A549 (cell line): ENCODE measurements around the gene CEPT1. TPM values are rescaled to one million over a fixed set of nuclear protein-coding genes. Genes with fewer than 3 reads are reported as not detected.

ENCODE experiments used
- ATAC-seq, 2 experiments: fragments of 200-7000 bp in 1 of 2; fragments of >200 bp in 1 of 2; cut with Nextera tagmentation in 1 of 2; cut with Tn5 transposase in 1 of 2; 3 replicates each; pipeline versions ENCODE4 v1.8.0 to v1.9.1; 2018 to 2020; ENCODE audit warnings: mild to moderate bottlenecking in 1 of 2, moderate library complexity in 1 of 2
- CTCF ChIA-PET: fragments of 300-600 bp; sonication (Branson Sonifier 250); formaldehyde crosslinking; extraction: SDS; loops from one replicate; lab custom pipeline; 2021; ENCODE audit warnings: antibody characterized with exemption, inconsistent platforms; lab: Yijun Ruan, JAX
- POLR2A ChIA-PET: fragments of 350-600 bp; formaldehyde crosslinking; extraction: SDS; loops from one replicate; lab custom pipeline; 2021; ENCODE audit warnings: antibody characterized with exemption, inconsistent platforms; lab: Yijun Ruan, JAX
- DNase-seq, 2 experiments: peaks; one replicate each; pipeline versions ENCODE4 v3.0.0 to v3.0.0-alpha.2; 2011 to 2016; ENCODE audit warnings: low read depth in 1 of 2, low spot score in 1 of 2
- FAIRE-seq: peaks from 2 replicates; lab custom pipeline; 2011; peaks lifted over from hg19 to GRCh38; lab: Jason Lieb, UNC
- H3K27ac ChIP-seq, 2 experiments: fragments of >200 bp; sonication (Bioruptor Twin); formaldehyde crosslinking; 3 replicates each; pipeline ENCODE4 v1.5.1; 2016 to 2017
- H3K4me1 ChIP-seq: fragments of >200 bp; sonication (Bioruptor Twin); formaldehyde crosslinking; 3 replicates; pipeline ENCODE4 v1.6.1; 2016
- H3K4me2 ChIP-seq: fragments of >200 bp; sonication (Bioruptor Twin); formaldehyde crosslinking; 3 replicates; pipeline ENCODE4 v1.6.1; 2016
- H3K4me3 ChIP-seq: fragments of >200 bp; sonication (Bioruptor Twin); formaldehyde crosslinking; 3 replicates; pipeline ENCODE4 v1.5.1; 2016
- H3K9me3 ChIP-seq: fragments of >200 bp; sonication (Bioruptor Twin); formaldehyde crosslinking; 3 replicates; pipeline ENCODE4 v1.6.1; 2016
- CEBPB ChIP-seq, 2 experiments: fragments of >200 bp in 1 of 2; sonication (Bioruptor Twin) in 1 of 2; formaldehyde crosslinking in 1 of 2; IDR thresholded peaks; 2 replicates each; pipeline ENCODE4 v1.6.1; 2012 to 2016
- JUN ChIP-seq, 2 experiments: fragments of >200 bp; sonication (Bioruptor Twin); formaldehyde crosslinking; IDR thresholded peaks; 2 replicates in 1 of 2; 3 replicates in 1 of 2; pipeline ENCODE4 v1.6.1; 2016 to 2017
- KDM5A ChIP-seq: fragments of 200-600 bp; sonication (generic); IDR thresholded peaks from 2 replicates; pipeline ENCODE4 v1.6.1; 2016; ENCODE audit warnings: antibody characterized with exemption, mild to moderate bottlenecking
- MAFK ChIP-seq: fragments of 450-650 bp; IDR thresholded peaks from 2 replicates; pipeline ENCODE4 v1.6.1; 2014; ENCODE audit not compliant: partially characterized antibody
- NR3C1 ChIP-seq: fragments of >200 bp; sonication (Bioruptor Twin); formaldehyde crosslinking; IDR thresholded peaks from 3 replicates; pipeline ENCODE4 v1.6.1; 2017
- RARB ChIP-seq: fragments of 250-450 bp; sonication (Bioruptor Pico); IDR thresholded peaks from 2 replicates; pipeline ENCODE4 v1.8.0; 2021; ENCODE audit warnings: mild to moderate bottlenecking, moderate library complexity
- RFX5 ChIP-seq: fragments of 450-650 bp; IDR thresholded peaks from 2 replicates; pipeline ENCODE4 v1.7.1; 2014; ENCODE audit warnings: antibody characterized with exemption, mild to moderate bottlenecking, moderate library complexity
- SREBF2 ChIP-seq: fragments of 450-650 bp; IDR thresholded peaks from 2 replicates; pipeline ENCODE4 v1.6.1; 2014; ENCODE audit warnings: mild to moderate bottlenecking, moderate library complexity
- ZNF302 ChIP-seq: fragments of 250-450 bp; sonication (Bioruptor Pico); IDR thresholded peaks from 2 replicates; pipeline ENCODE4 v1.9.0; 2021; ENCODE audit warnings: inconsistent platforms, mild to moderate bottlenecking, moderate library complexity
- ZSCAN20 ChIP-seq: fragments of 250-450 bp; sonication (Bioruptor Pico); IDR thresholded peaks from 2 replicates; pipeline ENCODE4 v1.8.0; 2022; ENCODE audit warnings: mild to moderate bottlenecking, moderate library complexity
- WGBS: methylation state at CpG from one replicate; pipeline ENCODE4 v1.1.6; 2017; ENCODE audit errors: missing lambda C conversion rate; 5-methylcytosine and 5-hydroxymethylcytosine counted together
- polyA plus RNA-seq, 4 experiments: library from polyadenylated mRNA; depleted of rRNA in 3 of 4; stranded (reverse); fragments of >200 nt; fragmentation: RNase III in 1 of 4; extraction: RNeasy Plus Mini Kit Qiagen cat#74134 plus additional on column Dnase treatment in 1 of 4; gene quantifications; 2 replicates in 3 of 4; 3 replicates in 1 of 4; pipeline ENCODE4 v1.2.3, GENCODE V29; 2011 to 2017
- TF ChIP-seq, protein P1 (sequence below): IDR thresholded peaks from 2 replicates; pipeline ENCODE4 v1.6.1; 2012
- TF ChIP-seq, protein P2 (sequence below): fragments of 200-600 bp; sonication (generic); IDR thresholded peaks from 2 replicates; pipeline ENCODE4 v1.6.1; 2016; ENCODE audit warnings: antibody characterized with exemption, mild to moderate bottlenecking, moderate library complexity
- TF ChIP-seq, protein P3 (sequence below): fragments of 450-650 bp; IDR thresholded peaks from 2 replicates; pipeline ENCODE4 v1.6.1; 2014; ENCODE audit warnings: antibody characterized with exemption
- TF ChIP-seq, protein P4 (sequence below): fragments of >200 bp; sonication (Bioruptor Twin); formaldehyde crosslinking; IDR thresholded peaks from 3 replicates; pipeline ENCODE4 v1.6.1; 2016
- TF ChIP-seq, protein P5 (sequence below): IDR thresholded peaks from 2 replicates; pipeline ENCODE4 v1.6.1; 2012

CEPT1 gene
- polyA plus RNA-seq, 2 of the 4 experiments (the other 2 are of a cell fraction): 12.3 to 26.2 TPM

DNA sequence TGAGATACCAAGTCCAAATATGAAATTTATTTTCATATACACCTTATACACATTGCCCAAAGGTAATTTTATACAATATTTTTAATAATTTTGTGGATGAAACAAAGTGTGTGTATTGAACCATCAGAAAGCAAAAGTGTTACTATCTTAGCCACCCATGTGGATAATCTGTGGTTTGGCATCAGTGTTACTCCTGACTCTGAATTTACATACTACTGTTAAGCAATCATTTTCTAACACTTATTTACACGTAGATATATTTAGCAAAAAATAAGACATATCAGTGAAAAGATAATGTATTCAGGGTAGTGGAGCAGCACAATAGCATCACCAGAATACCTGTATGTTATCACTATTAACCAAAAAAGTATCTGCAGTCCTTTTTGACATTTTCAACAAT is 36.7 kb downstream of the CEPT1 start (continued):
- no peak for TF ChIP-seq ZNF302
- TF ChIP-seq, protein P1, sequence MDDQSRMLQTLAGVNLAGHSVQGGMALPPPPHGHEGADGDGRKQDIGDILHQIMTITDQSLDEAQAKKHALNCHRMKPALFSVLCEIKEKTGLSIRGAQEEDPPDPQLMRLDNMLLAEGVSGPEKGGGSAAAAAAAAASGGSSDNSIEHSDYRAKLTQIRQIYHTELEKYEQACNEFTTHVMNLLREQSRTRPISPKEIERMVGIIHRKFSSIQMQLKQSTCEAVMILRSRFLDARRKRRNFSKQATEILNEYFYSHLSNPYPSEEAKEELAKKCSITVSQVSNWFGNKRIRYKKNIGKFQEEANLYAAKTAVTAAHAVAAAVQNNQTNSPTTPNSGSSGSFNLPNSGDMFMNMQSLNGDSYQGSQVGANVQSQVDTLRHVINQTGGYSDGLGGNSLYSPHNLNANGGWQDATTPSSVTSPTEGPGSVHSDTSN: no peak

DNA sequence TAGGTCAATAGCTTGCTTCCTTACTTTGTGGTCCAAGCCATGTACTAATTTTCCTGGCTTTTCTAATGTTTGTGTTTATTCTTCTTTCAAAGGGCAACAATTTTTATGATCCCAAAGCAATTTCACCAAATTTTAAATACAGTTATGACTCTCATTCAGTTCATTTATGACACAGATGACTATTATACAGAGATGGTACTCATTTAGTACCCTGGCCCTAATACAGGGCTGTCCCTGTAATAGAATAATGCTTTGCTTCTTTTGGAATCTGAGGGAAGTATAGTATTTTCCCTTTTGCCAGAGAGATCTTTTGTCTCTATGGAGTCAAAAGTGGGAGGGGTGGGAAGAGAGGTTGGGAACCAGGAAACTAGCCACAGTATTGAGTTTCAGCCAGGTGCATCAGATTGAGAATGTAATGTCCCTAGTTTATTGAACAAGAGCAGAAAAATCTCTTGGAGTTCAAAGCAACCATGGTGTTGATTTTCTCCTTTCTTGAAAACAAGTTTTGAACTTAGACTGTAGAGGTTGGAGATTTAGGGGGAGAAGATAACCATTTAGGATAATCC is 40.0 kb downstream of the CEPT1 start:
- Histone ChIP-seq H3K4me2 (no peak overlapping the region), H3K27ac (no peak overlapping the region), H3K4me1 (no peaks in the 10 kb centered on the region), H3K4me3 (no peak overlapping the region), H3K9me3 (no peaks in the 10 kb centered on the region)
- DNase-seq (no peak), ATAC-seq (no peak), FAIRE-seq (no peak)
- POLR2A ChIA-PET: no interaction called here
- TF ChIP-seq, protein P2, sequence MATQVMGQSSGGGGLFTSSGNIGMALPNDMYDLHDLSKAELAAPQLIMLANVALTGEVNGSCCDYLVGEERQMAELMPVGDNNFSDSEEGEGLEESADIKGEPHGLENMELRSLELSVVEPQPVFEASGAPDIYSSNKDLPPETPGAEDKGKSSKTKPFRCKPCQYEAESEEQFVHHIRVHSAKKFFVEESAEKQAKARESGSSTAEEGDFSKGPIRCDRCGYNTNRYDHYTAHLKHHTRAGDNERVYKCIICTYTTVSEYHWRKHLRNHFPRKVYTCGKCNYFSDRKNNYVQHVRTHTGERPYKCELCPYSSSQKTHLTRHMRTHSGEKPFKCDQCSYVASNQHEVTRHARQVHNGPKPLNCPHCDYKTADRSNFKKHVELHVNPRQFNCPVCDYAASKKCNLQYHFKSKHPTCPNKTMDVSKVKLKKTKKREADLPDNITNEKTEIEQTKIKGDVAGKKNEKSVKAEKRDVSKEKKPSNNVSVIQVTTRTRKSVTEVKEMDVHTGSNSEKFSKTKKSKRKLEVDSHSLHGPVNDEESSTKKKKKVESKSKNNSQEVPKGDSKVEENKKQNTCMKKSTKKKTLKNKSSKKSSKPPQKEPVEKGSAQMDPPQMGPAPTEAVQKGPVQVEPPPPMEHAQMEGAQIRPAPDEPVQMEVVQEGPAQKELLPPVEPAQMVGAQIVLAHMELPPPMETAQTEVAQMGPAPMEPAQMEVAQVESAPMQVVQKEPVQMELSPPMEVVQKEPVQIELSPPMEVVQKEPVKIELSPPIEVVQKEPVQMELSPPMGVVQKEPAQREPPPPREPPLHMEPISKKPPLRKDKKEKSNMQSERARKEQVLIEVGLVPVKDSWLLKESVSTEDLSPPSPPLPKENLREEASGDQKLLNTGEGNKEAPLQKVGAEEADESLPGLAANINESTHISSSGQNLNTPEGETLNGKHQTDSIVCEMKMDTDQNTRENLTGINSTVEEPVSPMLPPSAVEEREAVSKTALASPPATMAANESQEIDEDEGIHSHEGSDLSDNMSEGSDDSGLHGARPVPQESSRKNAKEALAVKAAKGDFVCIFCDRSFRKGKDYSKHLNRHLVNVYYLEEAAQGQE: no peak
- TF ChIP-seq, protein P3, sequence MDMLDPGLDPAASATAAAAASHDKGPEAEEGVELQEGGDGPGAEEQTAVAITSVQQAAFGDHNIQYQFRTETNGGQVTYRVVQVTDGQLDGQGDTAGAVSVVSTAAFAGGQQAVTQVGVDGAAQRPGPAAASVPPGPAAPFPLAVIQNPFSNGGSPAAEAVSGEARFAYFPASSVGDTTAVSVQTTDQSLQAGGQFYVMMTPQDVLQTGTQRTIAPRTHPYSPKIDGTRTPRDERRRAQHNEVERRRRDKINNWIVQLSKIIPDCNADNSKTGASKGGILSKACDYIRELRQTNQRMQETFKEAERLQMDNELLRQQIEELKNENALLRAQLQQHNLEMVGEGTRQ: no peak
- TF ChIP-seq ZSCAN20 (CRISPR knock-in tag): no peak
- CTCF ChIA-PET: no interaction called here

DNA sequence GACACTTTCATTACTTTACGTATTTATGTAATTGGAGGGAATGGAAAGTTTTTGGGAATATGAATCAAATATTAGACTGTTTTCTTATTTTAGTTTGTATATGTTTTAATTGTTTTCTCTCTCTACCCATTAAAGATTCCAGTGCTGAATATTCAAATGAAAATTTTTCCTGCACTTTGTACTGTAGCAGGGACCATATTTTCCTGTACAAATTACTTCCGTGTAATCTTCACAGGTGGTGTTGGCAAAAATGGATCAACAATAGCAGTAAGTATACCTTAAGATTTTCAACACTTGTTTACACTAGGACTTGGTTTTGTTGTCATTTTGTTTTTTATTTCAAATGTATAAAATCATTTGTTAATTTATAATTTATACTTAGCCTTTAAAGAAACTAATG is 42.0 kb downstream of the CEPT1 start:
- Histone ChIP-seq H3K9me3 (no peaks in the 10 kb centered on the region), H3K27ac (no peak overlapping the region), H3K4me2 (no peak overlapping the region), H3K4me1 (no peaks in the 10 kb centered on the region), H3K4me3 (no peak overlapping the region)
- DNase-seq (no peak), ATAC-seq (no peak), FAIRE-seq (no peak)
- ChIA-PET CTCF (interaction anchor here (0.6 kb wide), 1 partner anchor 299 kb away, joined by 3 read pairs; no protein-coding TSS in a partner anchor), POLR2A (no interaction called here)
- TF ChIP-seq KDM5A: no peak
- TF ChIP-seq RFX5: no peak
- no peak for TF ChIP-seq MAFK
- TF ChIP-seq, protein P4, sequence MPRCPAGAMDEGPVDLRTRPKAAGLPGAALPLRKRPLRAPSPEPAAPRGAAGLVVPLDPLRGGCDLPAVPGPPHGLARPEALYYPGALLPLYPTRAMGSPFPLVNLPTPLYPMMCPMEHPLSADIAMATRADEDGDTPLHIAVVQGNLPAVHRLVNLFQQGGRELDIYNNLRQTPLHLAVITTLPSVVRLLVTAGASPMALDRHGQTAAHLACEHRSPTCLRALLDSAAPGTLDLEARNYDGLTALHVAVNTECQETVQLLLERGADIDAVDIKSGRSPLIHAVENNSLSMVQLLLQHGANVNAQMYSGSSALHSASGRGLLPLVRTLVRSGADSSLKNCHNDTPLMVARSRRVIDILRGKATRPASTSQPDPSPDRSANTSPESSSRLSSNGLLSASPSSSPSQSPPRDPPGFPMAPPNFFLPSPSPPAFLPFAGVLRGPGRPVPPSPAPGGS: no peak
- no peak for TF ChIP-seq CEBPB (IDR thresholded peaks at IDR 0.05)
- TF ChIP-seq, protein P5, sequence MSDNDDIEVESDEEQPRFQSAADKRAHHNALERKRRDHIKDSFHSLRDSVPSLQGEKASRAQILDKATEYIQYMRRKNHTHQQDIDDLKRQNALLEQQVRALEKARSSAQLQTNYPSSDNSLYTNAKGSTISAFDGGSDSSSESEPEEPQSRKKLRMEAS: no peak
- TF ChIP-seq JUN (IDR thresholded peaks at IDR 0.05): no peak
- no peak for TF ChIP-seq NR3C1
- TF ChIP-seq SREBF2: no peak
- TF ChIP-seq, protein P1: no peak
- no peak for TF ChIP-seq RARB (CRISPR knock-in tag)
- 89% methylated on average over 2 of the region's 2 CpGs for WGBS
